Upper lobe of left lung (tissue), 6 donors: ENCODE results near the gene ATP9B. TPM values are rescaled to one million over a fixed set of nuclear protein-coding genes. Genes with fewer than 3 reads are reported as not detected.

ENCODE experiments used
- ATAC-seq, 2 donors: fragments of 200-7000 bp; cut with Tn5 transposase; one replicate each; pipeline ENCODE4 v1.9.1; 2022; ENCODE audit warnings: mild to moderate bottlenecking in 2 of 2, moderate library complexity in 2 of 2; ENCODE audit not compliant: low FRiP score in 2 of 2
- DNase-seq, 2 donors: peaks; one replicate each; pipeline ENCODE4 v3.0.0-alpha.2; 2019 to 2020
- H3K27ac ChIP-seq, 4 donors: fragments of 200-600 bp; sonication (generic); one replicate each; pipeline ENCODE4 v1.5.1; 2016 to 2019
- H3K27me3 ChIP-seq, 4 donors: fragments of 200-600 bp; sonication (generic); one replicate each; pipeline ENCODE4 v1.5.1; 2017 to 2019
- H3K36me3 ChIP-seq, 4 donors: fragments of 200-600 bp; sonication (generic); one replicate each; pipeline ENCODE4 v1.5.1; 2016 to 2019
- H3K4me1 ChIP-seq, 4 donors: fragments of 200-600 bp; sonication (generic); one replicate each; pipeline ENCODE4 v1.5.1; 2018 to 2019
- H3K4me3 ChIP-seq, 4 donors: fragments of 200-600 bp; sonication (generic); one replicate each; pipeline ENCODE4 v1.5.1; 2017 to 2019; ENCODE audit warnings: mild to moderate bottlenecking in 2 of 4, moderate library complexity in 1 of 4
- H3K9me3 ChIP-seq, 4 donors: fragments of 200-600 bp; sonication (generic); one replicate each; pipeline ENCODE4 v1.5.1; 2018 to 2019
- CTCF ChIP-seq, 6 experiments: fragments of 450-650 bp in 4 of 6; fragments of 200-600 bp in 2 of 6; sonication (generic) in 2 of 6; IDR thresholded peaks; one replicate each; pipeline ENCODE4 v1.5.1; 2016 to 2019; ENCODE audit warnings: antibody characterized with exemption in 6 of 6
- EP300 ChIP-seq, 4 donors: sonication (generic); formaldehyde crosslinking; IDR thresholded peaks; one replicate each; pipeline ENCODE4 v1.5.1; 2017; ENCODE audit warnings: antibody characterized with exemption in 4 of 4, control low read depth in 2 of 4
- POLR2A ChIP-seq, 4 donors: fragments of 450-650 bp; IDR thresholded peaks; one replicate each; pipeline ENCODE4 v1.5.1; 2016 to 2017; ENCODE audit warnings: antibody characterized with exemption in 4 of 4, mild to moderate bottlenecking in 2 of 4
- POLR2AphosphoS5 ChIP-seq, 2 donors: sonication (generic); formaldehyde crosslinking; IDR thresholded peaks; one replicate each; pipeline ENCODE4 v1.5.1; 2017; ENCODE audit warnings: antibody characterized with exemption in 2 of 2
- WGBS, 2 donors: methylation state at CpG; one replicate each; pipeline ENCODE4 v1.1.5; 2017 to 2018; 5-methylcytosine and 5-hydroxymethylcytosine counted together
- total RNA-seq, 6 donors: library from RNA; depleted of rRNA in 4 of 6; stranded (reverse); fragments of >200 nt in 4 of 6; gene quantifications; one replicate each; pipeline versions ENCODE4 v1.1.0 to v1.2.1, GENCODE V29; 2016 to 2021
- donor health status: DM: no; HTN: no; CAD: no; lungs with moderate emphysema.
- donor health status: DM: no; HTN: yes; CAD: no; lungs with severe emphysema.

The ATP9B gene
- total RNA-seq, 6 donors from 2014 or later: 29.8 to 124 (median 49.2) TPM

- H3K9me3 ChIP-seq: no peaks in the 10 kb centered on the region
- no peaks in the 10 kb centered on the region for H3K36me3 ChIP-seq
- H3K4me1 ChIP-seq: peaks cover 26 to 73% (median 52%) of the 10 kb centered on the region in 4 donors
- no peak for TF ChIP-seq EP300 (IDR thresholded peaks at IDR 0.05)
- peak in 1 of 2 donors; percentile 19 for TF ChIP-seq POLR2AphosphoS5 (IDR thresholded peaks at IDR 0.05)
- peak in 1 of 6 experiments; percentile 10 for TF ChIP-seq CTCF (IDR thresholded peaks at IDR 0.05)
- no peak for TF ChIP-seq POLR2A (IDR thresholded peaks at IDR 0.05)
- ATAC-seq: no peak
- H3K27me3 ChIP-seq: peaks cover 0 to 21% (median 7%) of the 10 kb centered on the region in 4 donors
- peak in 1 of 2 donors; percentile 91 for DNase-seq
- peak overlapping the region; percentile 16 to 74 (median 60) for H3K4me3 ChIP-seq
- WGBS, 2 donors: 17 to 60% methylated on average over 8 to 54 of the region's 68 CpGs
- peak overlapping the region; percentile 52 to 89 (median 82) for H3K27ac ChIP-seq
These were observed 327.4 kb downstream of the ATP9B start for GRCh38 chr18:79396431-79397246.

DNA sequence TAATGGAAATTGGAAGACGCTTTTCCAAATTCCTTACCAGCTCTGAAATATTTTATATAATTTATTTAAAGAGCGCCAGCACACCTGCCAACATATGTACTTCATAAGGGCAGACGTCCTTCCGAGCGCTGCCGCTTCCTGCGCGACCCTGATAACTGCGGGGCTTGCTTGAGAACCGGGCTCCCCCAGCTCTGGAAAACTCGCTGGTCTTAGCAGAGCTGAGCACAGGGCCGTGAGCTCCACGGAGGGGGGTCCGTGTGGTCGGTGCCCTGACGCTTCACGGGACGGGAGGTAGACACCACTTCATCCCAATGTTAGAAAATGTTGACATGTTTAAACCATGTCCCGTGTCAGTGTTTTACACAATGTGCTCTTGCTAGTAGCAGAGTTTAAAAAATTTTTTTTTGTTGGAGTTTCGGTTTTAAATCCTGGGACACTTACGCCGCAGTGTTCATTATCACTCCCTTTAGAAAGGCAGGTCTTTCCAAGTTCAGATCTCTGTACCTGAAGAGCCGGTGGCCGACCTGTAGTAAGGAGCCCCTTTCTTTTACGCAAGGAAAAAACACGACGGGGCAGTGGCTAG lies 328.1 kb downstream of the ATP9B start:
- TF ChIP-seq EP300 (IDR thresholded peaks at IDR 0.05): no peak
- no peak for TF ChIP-seq POLR2A (IDR thresholded peaks at IDR 0.05)
- no peak for TF ChIP-seq CTCF (IDR thresholded peaks at IDR 0.05)
- no peak for TF ChIP-seq POLR2AphosphoS5 (IDR thresholded peaks at IDR 0.05)
- Histone ChIP-seq H3K27ac (no peak overlapping the region), H3K36me3 (no peaks in the 10 kb centered on the region), H3K4me3 (peak overlapping the region in 2 of 4 donors; percentile 68 to 74), H3K27me3 (peaks cover 0 to 21% (median 5%) of the 10 kb centered on the region in 4 donors), H3K9me3 (no peaks in the 10 kb centered on the region), H3K4me1 (peaks cover 32 to 80% (median 57%) of the 10 kb centered on the region in 4 donors)
- DNase-seq (peak in 1 of 2 donors; percentile 72), ATAC-seq (no peak)
- WGBS, 2 donors: 72 to 86% methylated on average over 27 of the region's 27 CpGs

GRCh38 chr18:79397830-79398761 lies 328.9 kb downstream of the ATP9B start:
- peaks cover 0 to 20% (median 5%) of the 10 kb centered on the region in 4 donors for H3K27me3 ChIP-seq
- H3K4me3 ChIP-seq: peak overlapping the region in 1 of 4 donors; percentile 74
- no peak for TF ChIP-seq POLR2AphosphoS5 (IDR thresholded peaks at IDR 0.05)
- no peaks in the 10 kb centered on the region for H3K36me3 ChIP-seq
- 75 to 78% methylated on average over 21 to 38 of the region's 38 CpGs for WGBS, 2 donors
- no peaks in the 10 kb centered on the region for H3K9me3 ChIP-seq
- H3K4me1 ChIP-seq: peaks cover 34 to 84% (median 58%) of the 10 kb centered on the region in 4 donors
- no peak overlapping the region for H3K27ac ChIP-seq
- DNase-seq (peak in 1 of 2 donors; percentile 76), ATAC-seq (no peak)

GRCh38 chr18:79399275-79400081 lies 330.3 kb downstream of the ATP9B start:
- ATAC-seq: no peak
- TF ChIP-seq EP300 (IDR thresholded peaks at IDR 0.05) (no peak), POLR2AphosphoS5 (IDR thresholded peaks at IDR 0.05) (no peak), POLR2A (IDR thresholded peaks at IDR 0.05) (no peak), CTCF (IDR thresholded peaks at IDR 0.05) (no peak)

More at GRCh38 chr18:79399275-79400081, 330.3 kb downstream of the ATP9B start:
- peak overlapping the region; percentile 76 to 97 (median 90) for H3K4me3 ChIP-seq
- H3K27me3 ChIP-seq: peaks cover 0 to 10% (median 4%) of the 10 kb centered on the region in 4 donors
- H3K36me3 ChIP-seq: no peaks in the 10 kb centered on the region
- H3K9me3 ChIP-seq: no peaks in the 10 kb centered on the region
- 12 to 14% methylated on average over 60 to 70 of the region's 79 CpGs for WGBS, 2 donors
- H3K27ac ChIP-seq: peak overlapping the region; percentile 77 to 97 (median 89)
- peaks cover 40 to 86% (median 61%) of the 10 kb centered on the region in 4 donors for H3K4me1 ChIP-seq
- DNase-seq: peak in 1 of 2 donors; percentile 92
